Measurements from ENCODE around the gene UNC5A.

The UNC5A gene

GRCh38 chr5:176900780-176901204 is 90.4 kb downstream of the UNC5A start:
- H3K27ac Mint-ChIP-seq = no peak overlapping the region
- H3K9me3 Mint-ChIP-seq = no peaks in the 10 kb centered on the region

GRCh38 chr5:176901260-176902101 is 91.1 kb downstream of the UNC5A start:
- TF ChIP-seq, protein P1, sequence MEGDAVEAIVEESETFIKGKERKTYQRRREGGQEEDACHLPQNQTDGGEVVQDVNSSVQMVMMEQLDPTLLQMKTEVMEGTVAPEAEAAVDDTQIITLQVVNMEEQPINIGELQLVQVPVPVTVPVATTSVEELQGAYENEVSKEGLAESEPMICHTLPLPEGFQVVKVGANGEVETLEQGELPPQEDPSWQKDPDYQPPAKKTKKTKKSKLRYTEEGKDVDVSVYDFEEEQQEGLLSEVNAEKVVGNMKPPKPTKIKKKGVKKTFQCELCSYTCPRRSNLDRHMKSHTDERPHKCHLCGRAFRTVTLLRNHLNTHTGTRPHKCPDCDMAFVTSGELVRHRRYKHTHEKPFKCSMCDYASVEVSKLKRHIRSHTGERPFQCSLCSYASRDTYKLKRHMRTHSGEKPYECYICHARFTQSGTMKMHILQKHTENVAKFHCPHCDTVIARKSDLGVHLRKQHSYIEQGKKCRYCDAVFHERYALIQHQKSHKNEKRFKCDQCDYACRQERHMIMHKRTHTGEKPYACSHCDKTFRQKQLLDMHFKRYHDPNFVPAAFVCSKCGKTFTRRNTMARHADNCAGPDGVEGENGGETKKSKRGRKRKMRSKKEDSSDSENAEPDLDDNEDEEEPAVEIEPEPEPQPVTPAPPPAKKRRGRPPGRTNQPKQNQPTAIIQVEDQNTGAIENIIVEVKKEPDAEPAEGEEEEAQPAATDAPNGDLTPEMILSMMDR (IDR thresholded peaks at IDR 0.05; ENCODE audit: unreplicated experiment in 3 of 3) = no peak
- Mint-ChIP-seq H3K36me3 (ENCODE audit: low read depth) (peaks cover 34% of the 10 kb centered on the region), H3K27me3 (ENCODE audit: low read depth) (no peaks in the 10 kb centered on the region), H3K27ac (no peak overlapping the region), H3K4me1 (peaks cover 5% of the 10 kb centered on the region), H3K9me3 (no peaks in the 10 kb centered on the region), H3K4me3 (no peak overlapping the region)

More at GRCh38 chr5:176900780-176901204, 90.4 kb downstream of the UNC5A start:
- H3K4me3 Mint-ChIP-seq = no peak overlapping the region
- H3K36me3 Mint-ChIP-seq (ENCODE audit: low read depth) = peaks cover 27% of the 10 kb centered on the region
- TF ChIP-seq, protein P1 (IDR thresholded peaks at IDR 0.05; ENCODE audit: unreplicated experiment in 3 of 3) = no peak
- peaks cover 5% of the 10 kb centered on the region for H3K4me1 Mint-ChIP-seq
- H3K27me3 Mint-ChIP-seq (ENCODE audit: low read depth) = peaks cover 1% of the 10 kb centered on the region

DNA sequence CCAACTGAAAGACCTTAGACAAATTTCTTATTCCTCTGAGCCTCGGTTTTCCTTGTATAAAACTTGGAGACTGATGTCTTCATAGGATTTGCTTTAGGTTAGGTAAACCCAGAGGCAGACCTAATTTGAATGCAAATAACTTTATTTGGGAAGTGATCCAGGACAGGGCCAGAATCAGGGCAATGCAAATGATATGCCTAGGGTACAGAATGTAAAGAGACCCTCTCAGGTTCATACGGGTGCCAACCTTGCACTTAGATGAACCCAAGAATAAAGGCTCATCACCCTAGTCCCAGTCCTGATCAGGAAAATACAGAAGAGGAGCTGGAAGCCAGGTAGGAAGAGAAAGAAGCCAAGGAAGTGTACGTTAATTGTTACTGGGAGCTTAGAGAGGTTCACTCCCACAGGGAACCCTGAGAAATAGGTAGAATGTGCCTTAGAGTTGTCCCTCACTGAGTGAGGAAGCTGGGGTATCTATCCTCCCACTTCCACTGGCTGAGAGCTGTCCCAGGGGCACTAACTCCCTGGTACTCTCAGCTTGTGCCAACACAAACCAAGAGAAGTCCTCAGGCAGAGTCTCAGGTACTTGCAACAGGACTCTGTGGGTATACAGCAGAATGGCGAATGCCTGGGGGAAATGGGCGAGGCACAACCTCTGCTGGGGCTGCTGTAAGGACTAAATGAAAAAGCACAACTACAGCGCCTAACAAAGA is 91.9 kb downstream of the UNC5A start:
- H3K9me3 Mint-ChIP-seq = no peaks in the 10 kb centered on the region
- no peak overlapping the region for H3K4me3 Mint-ChIP-seq
- peaks cover 39% of the 10 kb centered on the region for H3K36me3 Mint-ChIP-seq (ENCODE audit: low read depth)
- H3K27ac Mint-ChIP-seq = no peak overlapping the region
- H3K27me3 Mint-ChIP-seq (ENCODE audit: low read depth) = no peaks in the 10 kb centered on the region
- TF ChIP-seq, protein P1 (IDR thresholded peaks at IDR 0.05; ENCODE audit: unreplicated experiment in 3 of 3) = no peak
- peaks cover 5% of the 10 kb centered on the region for H3K4me1 Mint-ChIP-seq

GRCh38 chr5:176902911-176903664 is 92.7 kb downstream of the UNC5A start:
- Mint-ChIP-seq H3K4me1 (peaks cover 10% of the 10 kb centered on the region), H3K36me3 (ENCODE audit: low read depth) (peaks cover 43% of the 10 kb centered on the region), H3K4me3 (no peak overlapping the region), H3K27me3 (ENCODE audit: low read depth) (no peaks in the 10 kb centered on the region), H3K27ac (no peak overlapping the region), H3K9me3 (no peaks in the 10 kb centered on the region)
- TF ChIP-seq, protein P1 (IDR thresholded peaks at IDR 0.05; ENCODE audit: unreplicated experiment in 3 of 3) = no peak

- Mint-ChIP-seq H3K4me3 (no peak overlapping the region), H3K36me3 (ENCODE audit: low read depth) (peaks cover 52% of the 10 kb centered on the region), H3K4me1 (peaks cover 10% of the 10 kb centered on the region), H3K27me3 (ENCODE audit: low read depth) (no peaks in the 10 kb centered on the region), H3K9me3 (no peaks in the 10 kb centered on the region), H3K27ac (no peak overlapping the region)
- TF ChIP-seq, protein P1 (IDR thresholded peaks at IDR 0.05; ENCODE audit: unreplicated experiment in 3 of 3) = no peak
These were observed 93.9 kb downstream of the UNC5A start for GRCh38 chr5:176904276-176904675.

Measured in nephron (organoid).